GM19099 (cell line): ENCODE data around the gene ALG5.

Experiments used
- POLR2A ChIP-seq: IDR thresholded peaks from 3 replicates; pipeline ENCODE4 v1.6.1; 2011; ENCODE audit warnings: low read depth; ENCODE audit not compliant: insufficient read length; ENCODE audit errors: extremely low read depth

Gene ALG5

GRCh38 chr13:36998624-36999041, 507 bp downstream of the ALG5 start:
- TF ChIP-seq POLR2A = no peak

GRCh38 chr13:36997716-36998427, 1.3 kb downstream of the ALG5 start:
- no peak for TF ChIP-seq POLR2A

GRCh38 chr13:36992362-36992761, 6.8 kb downstream of the ALG5 start:
- TF ChIP-seq POLR2A = no peak

- TF ChIP-seq POLR2A = no peak
Measured at GRCh38 chr13:36986462-36987240, 12.5 kb downstream of the ALG5 start.

- no peak for TF ChIP-seq POLR2A
Measured at GRCh38 chr13:36981156-36981743, 17.9 kb downstream of the ALG5 start.

- no peak for TF ChIP-seq POLR2A
Measured at GRCh38 chr13:36979361-36980050, 19.6 kb downstream of the ALG5 start.

GRCh38 chr13:36975172-36975571, 24.0 kb downstream of the ALG5 start:
- TF ChIP-seq POLR2A = no peak

- TF ChIP-seq POLR2A = no peak
Measured at GRCh38 chr13:36973621-36974295, 25.4 kb downstream of the ALG5 start.

- no peak for TF ChIP-seq POLR2A
Measured at GRCh38 chr13:36973009-36973408, 26.1 kb downstream of the ALG5 start.

GRCh38 chr13:36966404-36966803, 32.7 kb downstream of the ALG5 start:
- no peak for TF ChIP-seq POLR2A

- no peak for TF ChIP-seq POLR2A
Measured at GRCh38 chr13:36965767-36966166, 33.4 kb downstream of the ALG5 start.

GRCh38 chr13:36959456-36960116, 39.6 kb downstream of the ALG5 start:
- no peak for TF ChIP-seq POLR2A

- TF ChIP-seq POLR2A = no peak
Measured at GRCh38 chr13:36954542-36954941, 44.6 kb downstream of the ALG5 start.

GRCh38 chr13:36950920-36951319, 48.2 kb downstream of the ALG5 start:
- TF ChIP-seq POLR2A = no peak
